ENCODE results near the gene NOSIP.

The NOSIP gene

DNA sequence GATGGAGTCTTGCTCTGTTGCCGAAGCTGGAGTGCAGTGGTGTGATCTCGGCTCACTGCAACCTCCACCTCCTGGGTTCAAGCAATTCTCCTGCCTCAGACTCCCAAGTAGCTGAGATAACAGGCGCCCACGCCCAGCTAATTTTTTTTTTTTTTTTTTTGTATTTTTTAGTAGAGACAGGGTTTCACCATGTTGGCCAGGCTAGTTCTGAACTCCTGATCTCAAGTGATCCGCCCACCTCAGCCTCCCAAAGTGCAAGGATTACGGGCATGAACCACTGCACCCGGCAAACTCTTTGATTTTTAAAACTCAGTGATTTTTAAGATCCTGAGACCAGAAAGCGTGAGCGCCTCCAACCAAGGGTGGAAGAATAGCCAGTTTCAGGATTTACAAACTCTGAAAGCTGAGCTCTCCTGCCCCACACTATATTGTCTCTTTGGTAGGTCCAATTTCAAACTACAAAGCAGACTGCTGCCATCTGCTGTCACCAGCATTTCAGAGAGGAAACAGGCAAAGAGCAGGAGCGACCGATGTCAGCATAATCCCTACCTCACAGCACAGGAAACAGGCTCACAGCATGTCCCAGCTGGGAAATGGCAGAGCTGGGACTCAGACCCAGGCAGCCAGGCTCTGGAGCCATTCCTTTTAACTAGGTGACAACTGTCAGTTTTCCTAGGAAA, 9.2 kb downstream of the NOSIP start:
- peak; percentile 55 for DNase-seq

DNA sequence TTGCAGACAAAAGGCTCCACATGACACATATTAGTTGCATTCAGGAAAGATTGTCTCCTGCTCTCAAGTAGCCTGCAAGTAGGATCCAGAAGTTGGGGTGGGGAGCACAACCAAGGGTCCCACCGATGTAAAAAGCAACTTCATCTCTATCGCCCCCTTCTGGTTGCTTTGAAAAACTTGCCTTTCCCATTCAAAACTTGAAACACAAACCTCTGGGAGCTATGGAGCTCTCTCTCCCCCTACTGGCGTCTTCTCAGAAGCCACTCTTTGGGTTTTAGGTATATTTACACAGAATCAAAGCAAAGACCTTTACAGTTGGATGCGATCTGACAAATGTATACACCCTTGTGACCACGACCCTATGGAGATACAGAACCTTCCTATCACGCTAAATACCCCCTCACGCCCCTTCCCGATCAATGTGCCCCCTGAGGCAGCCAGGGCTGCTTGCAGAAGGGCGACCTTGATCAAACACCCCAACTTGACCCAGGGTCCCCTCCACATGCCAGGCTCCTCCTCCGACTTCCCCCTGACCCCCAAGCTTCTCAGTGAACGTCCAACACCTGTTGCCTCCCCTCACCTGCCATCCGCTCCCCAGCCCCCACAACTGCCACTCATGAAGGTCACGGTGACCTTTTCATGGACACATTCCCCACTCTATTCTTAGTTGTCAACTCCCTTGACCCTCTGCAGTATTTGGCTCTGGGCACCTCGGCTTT, 10.1 kb downstream of the NOSIP start:
- peak; percentile 89 for DNase-seq

DNA sequence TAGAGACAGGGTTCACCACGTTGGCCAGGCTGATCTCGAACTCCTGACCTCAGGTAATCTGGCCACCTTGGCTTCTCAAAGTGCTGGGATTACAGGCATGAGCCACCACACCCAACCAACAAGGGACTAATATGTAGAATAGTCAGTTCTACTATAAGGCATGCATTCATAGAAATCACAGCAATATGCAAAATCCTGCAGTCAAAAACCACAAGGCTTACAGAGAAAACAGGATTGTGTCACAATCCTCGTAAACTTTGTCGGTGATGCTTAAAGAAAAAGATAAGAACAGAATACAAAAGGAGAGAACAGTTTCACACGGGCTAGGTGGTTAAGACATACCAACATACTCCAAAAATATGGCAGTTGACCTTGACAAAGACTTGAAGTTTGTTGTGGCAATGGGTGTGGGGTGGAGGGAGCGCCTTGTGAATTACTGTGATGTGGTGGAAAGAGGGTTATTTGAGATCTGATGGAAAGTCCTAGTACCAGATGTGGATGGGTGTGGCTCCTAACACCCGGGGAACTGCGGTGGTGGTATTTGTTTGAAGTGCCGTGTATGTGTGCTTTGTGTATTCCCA, 12.4 kb downstream of the NOSIP start:
- DNase-seq = no peak

DNA sequence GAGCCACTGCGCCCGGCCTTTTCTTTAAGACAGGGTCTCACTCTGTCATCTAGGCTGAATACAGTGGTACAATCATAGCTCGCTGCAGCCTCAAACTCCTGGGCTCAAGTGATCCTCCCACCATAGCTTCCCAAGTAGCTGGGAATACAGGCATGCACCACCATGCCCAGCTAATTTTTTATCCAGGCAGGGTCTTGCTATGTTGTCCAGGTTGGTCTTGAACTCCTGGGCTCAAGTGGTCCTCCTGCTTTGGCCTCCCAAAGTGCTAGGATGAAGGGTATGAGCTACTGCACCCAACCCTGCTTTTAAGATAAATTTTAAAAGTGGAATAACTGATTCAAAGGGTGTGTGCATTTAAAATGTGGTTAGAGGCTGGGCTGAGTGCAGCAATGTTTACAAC, 14.1 kb downstream of the NOSIP start:
- no peak for DNase-seq

DNA sequence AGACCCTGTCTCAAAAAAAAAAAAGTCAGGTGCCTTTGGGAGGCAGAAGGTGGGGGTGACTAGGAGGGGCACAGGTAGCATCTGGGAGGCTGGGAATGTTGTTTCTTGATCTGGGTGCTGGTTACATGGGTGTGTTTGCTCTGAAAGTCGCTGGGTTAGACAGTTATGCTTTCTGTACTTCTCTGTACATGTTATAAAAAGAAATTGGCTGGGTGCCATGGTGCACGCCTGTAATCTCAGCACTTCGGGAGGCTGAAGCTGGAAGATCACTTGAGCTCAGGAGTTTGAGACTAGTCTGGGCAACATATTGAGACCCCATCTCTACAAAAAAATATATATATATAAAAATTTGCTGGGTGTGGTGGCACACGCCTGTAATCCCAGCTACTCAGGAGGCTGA, 15.1 kb downstream of the NOSIP start:
- no peak for DNase-seq

DNA sequence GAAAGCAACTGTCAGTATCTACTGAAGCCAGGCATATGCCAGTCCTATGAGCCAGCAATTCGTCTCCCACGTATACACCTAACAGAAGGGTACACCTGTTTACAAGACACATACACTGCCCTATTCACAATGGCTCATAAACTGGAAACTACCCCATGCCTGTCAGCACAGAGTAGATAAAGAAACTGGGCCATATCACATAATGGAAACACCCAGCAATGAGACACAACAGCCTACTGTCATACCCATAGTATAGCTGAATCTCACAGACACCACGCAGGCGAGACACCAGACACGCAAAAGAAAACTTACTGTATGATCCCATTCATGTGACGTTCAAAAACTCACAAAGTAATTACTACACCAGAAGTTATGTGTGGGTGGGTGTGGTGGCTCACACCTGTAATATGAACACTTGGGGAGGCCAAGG, 15.7 kb downstream of the NOSIP start:
- DNase-seq = no peak

DNA sequence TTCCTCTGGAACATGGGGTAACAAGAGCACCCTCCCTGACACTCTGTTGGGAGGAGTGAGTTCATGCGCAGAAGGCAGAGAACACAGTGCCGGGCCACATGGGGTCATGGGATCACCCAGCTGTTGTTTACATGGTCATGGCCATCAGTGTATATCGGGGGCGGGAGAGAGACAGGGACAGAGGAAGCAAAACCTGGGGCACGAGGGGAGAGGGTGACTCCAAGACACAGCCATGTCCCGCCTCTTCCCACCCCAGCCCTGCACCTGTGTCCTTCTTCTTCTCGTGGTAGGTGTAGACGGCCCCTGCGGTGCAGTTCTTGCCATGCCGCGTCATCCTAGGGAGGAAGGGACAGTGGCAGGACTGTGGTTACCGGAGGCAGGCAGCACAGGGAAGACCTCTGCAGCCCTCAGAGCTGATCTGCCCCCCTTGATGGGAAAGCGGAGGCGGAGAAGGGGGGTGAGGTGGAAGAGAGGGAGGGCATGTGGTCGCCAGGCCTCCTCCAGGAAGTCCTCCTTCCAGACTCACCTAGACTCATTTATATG, 19.9 kb downstream of the NOSIP start:
- DNase-seq = no peak

DNA sequence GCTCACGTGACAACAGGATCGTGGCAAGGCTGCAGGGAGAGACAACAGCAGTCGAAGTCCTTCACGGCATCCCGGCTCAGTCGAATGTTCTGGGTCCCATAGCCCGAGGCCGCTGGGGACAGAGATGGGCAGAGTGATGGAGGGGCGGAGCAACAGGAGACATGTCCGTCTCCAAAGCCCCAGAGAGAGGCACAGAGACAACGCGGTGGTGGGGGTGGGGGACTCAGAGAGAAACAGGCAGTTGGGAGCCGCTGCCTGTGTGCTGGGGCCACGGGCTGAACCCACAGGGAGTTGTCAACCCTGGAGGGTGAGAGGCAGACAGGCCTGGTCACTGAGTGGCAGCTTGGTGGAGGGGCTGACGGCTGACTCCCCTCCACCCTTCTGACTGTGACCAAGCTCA, 20.4 kb downstream of the NOSIP start:
- no peak for DNase-seq

DNA sequence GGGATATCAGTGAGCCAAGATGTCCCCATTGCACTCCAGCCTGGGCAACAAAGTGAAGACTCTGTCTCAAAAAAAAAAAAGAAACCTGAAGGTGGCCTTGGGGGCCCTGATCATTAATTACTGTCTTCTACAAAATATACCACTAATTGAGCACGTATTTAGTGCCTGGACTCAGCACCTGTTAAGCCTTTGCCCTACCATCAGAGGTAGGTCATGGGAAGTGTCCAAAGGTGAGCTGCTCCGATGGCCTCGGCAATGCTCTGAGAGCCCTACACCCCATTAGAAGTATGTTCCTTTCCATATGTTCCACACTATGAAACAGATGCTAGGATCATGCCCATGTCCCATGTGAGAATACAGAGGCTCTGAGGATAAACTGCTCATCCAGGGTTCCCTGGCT, 20.9 kb downstream of the NOSIP start:
- DNase-seq = no peak

DNA sequence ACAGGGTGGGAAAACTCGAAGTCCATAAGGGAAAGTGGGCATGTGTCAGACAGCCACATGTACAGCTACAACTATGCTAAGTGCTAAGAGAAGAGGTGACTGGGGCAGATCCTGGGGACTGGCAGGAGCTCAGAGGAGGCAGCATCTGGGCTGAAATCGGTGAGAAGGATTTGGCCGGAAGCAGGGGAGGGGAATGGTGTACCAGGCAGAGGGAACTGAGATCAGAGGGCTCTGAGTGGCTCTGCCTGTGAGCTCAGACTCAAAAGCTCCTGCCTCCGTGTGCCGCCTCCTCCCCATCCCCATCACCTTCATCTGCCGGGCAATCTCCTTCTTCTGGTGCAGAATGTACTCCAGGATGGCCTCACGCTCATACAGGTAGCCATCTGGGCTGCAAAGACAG, 21.8 kb downstream of the NOSIP start:
- DNase-seq = no peak

DNA sequence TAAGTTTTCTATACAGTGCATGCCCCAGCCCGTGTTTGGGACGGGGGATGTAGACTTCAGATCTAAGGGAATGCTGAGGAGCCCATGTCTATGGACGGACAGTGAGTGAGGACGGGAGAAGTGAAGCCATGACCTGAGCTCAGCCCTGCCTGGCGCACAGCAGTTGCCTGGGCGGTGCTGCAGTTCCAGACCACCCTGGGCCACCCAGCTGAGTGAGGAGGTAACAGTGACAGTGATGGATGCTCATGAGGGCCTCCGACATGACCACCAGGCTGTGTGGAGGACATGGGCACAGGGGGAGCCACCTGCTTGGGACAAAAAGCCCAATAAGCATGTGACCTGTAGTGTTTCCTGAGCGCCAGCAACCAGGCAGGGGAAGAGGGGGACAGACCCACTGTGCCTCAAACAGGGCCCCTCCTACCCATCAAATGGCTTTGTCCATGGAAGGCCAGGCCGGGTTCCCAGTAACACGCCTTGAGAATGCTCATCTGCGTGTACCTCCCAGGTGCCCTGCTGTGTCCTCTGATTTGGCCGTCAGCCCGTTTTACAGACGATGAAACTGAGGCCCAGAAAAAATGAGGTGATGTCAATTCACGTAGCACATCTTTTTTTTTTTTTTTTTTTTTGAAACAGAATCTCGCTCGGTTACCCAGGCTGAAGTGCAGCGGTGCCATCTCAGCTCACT, 22.6 kb downstream of the NOSIP start:
- DNase-seq = no peak

DNA sequence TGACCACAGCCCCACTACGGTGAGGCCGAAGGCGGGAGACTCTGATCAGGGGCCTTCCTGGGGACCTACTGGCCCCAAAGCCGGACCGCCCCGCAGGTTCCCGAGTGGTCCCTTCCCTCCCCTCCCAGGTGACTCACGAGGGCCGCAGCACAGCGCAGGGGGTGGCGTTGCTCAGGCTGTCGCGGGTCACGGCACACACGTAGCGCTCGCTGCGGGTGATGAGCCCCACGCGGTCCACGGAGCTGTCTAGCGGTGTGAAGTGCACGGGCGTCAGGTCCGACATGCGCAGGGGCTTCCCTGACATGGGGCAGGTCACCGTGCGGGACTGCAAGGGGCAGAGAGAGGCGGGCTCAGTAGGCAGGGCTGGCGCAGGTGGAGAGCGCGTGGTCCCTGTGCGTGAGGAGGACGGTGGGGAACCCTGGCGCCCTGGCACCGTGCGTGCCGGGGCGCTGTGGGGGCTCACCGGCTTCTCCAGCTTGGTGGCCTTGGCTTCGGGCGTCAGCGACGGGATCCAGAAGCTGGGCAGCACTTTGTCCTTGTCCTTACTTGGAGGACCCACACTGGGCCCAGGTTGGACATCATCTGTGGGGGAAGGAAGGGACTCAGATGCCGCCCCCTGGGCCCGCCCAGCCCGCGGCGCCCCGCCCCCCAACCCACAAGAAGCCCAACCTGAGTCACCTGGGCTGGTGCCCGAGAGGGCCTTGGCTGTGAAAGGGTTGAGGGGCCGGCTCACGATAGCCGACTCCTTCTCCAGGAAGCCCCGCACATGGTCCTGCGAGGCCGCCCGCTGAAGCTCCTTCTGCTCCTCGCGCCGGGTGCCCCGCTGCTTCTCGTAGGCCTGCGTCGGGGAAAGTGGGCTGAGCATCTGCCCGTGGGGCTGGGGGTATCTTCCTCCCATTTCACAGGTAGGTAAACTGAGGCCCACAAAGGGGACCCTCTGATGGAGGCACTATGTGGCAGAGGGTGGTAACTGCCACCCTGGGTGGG, 23.7 kb downstream of the NOSIP start:
- DNase-seq = no peak

DNA sequence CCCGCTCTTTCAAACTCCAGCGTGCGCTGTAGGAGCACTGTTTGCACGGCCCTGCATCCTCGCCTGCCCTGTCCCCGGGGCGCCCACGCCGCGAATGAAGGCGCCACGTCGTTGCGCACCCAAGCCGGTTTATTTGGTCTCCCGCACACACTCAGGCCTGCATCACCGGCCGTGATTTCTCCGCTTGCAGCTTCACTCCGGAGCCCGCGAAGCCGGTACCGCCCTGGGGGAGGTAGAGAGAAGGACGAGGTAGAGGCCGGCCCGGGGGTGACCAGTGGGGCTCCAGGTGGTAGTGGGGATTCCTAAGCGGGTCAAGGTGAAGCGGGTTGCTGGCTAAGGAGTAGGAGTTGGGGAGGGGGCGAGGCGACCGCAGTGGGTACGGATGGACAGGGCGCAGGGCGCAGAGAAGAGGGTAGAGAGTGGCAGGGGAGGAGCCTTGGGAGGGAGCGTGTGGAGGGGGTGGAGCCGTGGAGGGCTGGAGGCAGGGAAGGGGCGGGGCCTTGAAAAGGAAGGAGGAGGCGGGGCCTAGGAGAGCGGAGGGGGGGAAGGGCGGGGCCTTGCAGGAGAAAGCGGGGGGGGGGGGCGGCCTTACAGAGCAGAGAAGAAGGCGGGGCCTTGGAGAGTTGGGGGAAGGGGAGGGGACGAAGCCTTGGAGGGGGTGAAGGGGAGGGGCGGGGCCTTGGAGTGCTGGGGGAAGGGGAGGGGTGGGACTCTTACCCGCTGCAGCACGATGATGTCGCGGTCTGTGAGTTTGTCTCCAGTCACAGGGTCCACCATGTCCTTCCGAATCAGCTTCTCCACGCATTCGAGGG, 24.6 kb downstream of the NOSIP start:
- peak; percentile 57 for DNase-seq

DNA sequence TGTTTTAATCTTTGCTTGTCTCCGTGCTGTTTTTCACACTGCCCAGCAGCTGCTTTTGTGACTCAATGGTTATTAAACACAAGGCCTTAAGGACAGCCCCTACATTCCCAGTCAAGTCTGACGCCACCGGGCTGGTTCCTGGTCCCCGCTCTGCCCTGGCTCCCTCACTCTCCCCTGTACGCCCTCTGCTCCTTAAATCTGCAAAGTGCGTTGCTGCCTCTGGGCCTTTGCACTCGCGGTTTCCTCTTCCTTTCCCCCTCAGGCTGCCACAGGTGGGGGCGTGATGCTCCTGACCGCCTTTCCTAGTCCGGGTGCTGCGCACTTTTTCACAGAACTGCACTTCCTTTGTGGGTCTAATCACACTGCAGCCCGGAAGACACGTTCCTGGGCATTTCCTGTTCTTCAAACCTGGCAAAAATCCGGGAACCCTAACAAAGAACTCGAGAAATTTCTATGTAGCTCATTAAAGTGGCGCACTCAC, 25.6 kb downstream of the NOSIP start:
- no peak for DNase-seq

DNA sequence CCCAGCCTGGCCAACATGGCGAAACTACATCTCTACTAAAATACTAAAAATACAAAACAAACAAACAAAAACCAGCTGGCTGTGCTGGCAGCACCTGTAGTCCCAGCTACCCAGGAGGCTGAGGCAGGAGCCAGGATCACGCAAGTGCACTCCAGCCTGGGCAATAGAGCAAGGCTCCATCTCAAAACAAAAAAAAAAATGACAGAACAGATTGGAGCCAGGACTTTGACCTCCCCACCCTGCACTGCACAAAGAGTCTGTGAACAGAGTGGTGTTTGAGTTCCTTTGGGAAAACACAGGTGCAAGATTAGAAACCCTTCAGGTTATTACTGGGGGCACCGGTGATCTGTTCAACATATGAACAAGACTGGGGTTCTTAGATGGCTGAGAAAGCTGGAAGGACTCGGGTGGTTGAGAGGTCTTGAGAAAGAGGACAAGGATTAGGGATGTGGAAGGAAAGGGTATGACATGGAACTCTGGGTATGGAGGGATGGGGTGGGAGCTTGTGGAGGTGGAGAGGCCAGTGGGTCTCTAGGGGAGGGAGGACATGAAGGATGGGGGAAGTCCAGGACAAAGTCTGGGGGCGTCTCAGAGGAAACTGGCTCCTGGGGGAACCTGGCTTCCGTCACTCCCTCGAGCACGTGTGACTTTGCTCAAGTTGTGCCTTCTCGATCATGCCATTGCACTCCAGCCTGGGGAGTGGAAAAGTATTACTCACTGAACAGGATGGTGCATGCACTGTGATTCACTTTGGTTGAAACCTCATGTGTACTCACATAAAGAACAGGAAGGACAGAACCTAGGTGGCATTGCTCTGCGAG, 26.7 kb downstream of the NOSIP start:
- DNase-seq = peak; percentile 41

DNA sequence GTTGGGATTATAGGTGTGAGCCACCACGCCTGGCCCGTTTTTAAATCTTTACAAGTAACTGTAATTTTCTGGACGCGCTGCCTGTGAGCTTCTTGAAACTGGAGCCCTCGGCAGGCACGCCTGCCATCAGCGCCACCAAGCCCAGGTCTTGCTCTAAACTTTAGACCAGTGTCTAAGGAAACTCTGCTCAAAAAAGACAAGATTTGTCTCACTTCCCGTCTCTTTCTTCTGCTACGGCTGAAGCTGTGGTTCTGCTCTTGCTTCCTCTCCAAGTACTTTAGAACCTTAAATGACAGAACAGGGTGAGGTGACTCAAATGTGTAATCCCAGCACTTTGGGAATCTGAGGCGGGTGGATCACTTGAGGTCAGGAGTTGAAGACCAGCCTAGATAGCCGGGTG, 27.6 kb downstream of the NOSIP start:
- DNase-seq = no peak

DNA sequence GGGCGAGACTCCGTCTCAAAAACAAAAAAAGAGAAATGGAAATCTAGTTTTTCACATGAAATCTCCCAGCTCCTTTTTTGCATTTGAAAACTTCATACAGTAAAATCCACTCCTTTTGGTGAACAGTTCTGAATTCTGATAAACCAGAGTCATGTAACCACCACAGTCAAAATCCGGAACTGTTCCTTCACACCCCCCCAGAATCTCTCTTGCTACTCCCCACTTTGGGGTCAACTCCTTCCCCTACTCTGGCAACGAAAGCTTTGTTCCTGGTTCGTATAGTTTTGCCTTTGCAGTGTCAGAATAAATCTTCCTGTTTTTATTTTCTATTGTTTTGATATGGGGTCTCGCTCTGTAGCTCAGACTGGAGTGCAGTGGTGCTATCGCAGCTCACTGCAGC, 28.8 kb downstream of the NOSIP start:
- DNase-seq = no peak

DNA sequence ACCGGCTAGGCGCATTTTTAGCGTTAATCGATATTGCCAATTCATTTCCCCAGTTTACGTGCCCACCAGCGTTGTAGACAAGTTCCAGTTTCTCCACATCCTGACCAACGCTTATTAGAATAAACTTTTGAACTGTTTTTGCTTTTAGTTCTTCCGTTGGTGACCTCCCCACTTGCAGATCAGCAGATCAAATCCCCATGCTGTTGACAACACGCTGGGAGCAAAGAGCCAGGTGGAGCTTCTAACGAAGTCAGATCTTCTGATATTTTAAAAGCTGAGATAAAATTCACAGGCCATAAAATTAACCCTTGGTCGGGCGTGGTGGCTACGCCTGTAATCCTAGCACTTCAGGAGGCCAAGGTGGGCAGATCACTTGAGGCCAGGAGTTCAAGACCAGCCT, 31.3 kb downstream of the NOSIP start:
- DNase-seq = no peak

DNA sequence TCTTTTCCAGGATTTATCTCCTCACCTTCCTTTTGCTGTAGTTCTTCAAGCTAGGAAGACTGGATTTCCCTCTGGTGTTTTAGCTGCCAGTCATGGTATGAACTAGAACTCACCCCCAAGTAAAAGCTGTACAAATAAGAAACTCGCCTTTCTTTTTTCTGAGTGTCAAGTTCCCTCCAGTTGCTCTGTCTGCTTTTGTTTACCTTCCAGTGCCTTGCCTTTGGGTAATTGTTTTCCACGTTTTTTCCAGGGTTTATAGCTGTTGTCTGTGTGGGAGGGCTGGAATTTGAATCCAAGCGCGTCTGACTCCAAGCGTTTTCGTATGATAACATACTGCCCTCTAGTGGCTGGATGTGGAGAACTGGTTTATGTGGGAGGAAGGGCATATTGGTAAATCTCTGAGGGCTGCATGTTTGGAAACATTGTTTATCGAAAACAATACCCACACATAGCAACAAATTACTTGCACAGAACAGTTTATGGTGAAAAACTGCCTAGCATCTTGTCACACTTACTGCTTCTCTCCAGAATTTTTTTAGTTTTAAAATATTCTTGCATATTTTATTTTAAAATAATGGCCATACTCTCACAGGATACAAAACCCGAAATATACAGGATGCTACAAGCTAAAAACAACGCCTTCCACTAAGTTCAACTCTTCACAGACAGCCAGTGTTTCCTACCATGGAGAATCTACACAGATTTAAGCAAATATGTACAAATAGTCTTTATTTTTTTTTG, 33.4 kb downstream of the NOSIP start:
- DNase-seq = peak; percentile 94

DNA sequence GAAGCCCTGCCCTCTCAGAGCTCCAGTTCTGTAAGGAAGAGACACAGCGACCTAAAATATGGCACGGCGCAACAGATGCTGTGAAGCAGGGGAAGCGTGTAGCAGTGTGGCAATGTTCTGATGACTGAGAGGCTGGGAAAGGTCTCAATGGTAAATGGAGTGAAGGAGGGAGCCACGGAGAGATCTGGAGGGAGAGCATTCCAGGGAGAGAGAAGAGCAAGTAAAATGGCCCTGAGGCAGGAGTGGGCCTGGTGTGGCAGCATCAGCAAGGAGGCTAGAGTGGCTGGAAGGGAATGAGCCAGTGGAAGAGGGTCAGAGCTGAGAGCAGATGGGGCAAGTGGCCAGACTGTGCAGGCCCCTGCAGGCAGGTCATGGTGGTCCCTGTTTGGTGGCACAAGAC, 36.2 kb downstream of the NOSIP start:
- DNase-seq = no peak

All from NCI-H69 (cell line).